Nucleus accumbens (tissue), 56 donors: Measurements from ENCODE around the gene RNF8.
"Not testable (repeated sequence)": the region's sequence is repeated elsewhere in the genome, so short reads cannot be mapped to it uniquely, and the experiment has no call there.

Source experiments
- DNase-seq, 56 donors: peaks; one replicate each; lab custom pipeline; 2025; lab: John Stamatoyannopoulos, UW

RNF8 gene

DNA sequence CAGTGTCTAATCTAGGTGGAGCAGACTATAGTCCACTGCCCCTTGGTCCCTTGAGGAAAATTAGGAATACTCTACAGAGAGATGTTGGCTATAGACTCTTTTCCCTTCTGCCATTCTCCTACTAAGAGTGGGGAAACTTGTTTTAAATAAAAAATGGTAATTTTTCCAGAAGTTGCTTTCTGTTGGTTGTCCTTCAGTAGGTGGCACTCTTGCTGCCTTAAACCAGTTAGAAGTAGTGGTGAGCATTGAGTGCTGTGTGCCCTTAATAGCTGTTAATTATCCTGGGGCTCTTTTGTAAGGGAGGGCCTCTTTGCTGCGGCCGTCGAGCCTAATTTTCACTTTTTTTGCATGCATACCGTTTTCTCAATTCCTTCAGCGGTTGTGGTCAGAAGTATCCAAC, 82.0 kb downstream of the RNF8 start:
- DNase-seq: no peak

DNA sequence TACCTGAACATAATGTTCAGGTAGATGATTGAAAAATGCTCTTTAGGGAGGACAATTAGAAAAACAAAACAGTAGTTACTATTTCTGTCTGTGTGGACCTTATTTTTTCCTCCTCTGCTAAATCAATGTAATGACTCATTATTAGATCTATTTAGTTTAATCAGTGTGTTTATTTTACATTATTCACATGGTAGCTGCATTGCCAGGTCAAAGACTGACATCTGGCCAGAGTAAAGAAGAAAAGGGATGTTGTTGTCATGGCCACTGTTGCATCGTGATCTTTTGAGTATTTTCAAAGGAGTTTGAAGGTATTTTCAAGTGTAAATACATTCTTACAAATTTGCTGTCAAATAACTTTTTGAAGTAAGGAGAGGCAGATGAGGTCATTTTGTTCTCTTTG, 85.1 kb downstream of the RNF8 start:
- no peak for DNase-seq

DNA sequence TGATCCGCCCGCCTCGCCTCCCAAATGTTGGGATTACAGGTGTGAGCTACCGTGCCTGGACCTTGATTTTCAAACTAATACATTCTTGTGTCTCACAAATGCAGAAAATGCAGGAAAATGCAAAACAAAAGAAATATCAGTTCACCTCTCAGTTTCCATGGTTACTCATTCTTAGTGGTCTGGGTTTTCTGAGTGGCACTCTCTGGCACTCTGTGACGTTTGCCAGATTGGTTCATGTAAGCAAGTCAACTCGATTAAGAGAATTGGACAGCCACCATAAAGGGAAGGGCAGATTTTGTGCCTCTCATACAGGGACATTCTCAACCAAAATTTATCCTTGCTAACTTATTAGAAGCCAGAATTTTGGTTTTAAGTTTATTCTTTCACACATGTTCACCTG, 87.9 kb downstream of the RNF8 start:
- DNase-seq: no peak

DNA sequence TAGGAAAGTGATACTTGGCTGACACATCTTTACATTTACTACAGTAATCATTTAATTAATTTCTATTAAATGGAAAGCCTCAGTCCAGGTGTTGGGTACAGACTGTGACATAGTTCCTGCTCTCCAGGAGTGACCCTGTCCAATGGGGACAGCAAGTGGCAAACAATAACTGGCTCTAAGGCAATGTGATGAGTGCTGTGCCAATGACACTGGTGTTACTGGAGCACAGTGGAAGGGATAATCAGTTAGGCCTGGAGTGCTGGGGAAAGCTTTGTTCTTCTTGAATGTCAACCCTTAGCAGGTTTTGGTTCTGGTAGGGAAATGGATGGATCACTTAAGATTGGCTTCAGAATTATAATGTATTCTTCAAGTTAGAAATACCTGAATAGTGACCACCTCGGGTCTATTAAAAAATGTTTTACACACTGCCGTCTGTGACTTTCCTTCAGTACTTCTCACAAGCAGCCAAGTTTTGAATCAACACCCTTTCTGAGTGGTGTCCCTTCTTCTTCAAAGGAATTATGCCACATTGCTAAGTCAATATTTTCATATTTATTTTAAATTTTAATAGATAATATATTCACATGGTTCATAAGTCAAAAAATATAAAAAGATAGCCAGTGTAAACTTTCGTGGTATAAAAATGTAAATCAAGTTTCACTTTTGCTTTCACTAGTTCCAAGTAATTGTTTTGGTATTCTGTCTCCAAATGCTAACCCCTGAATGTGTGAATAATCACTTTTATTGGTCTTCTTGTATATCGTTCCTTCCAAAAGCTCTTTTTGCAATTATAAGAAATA, 88.8 kb downstream of the RNF8 start:
- DNase-seq: no peak

DNA sequence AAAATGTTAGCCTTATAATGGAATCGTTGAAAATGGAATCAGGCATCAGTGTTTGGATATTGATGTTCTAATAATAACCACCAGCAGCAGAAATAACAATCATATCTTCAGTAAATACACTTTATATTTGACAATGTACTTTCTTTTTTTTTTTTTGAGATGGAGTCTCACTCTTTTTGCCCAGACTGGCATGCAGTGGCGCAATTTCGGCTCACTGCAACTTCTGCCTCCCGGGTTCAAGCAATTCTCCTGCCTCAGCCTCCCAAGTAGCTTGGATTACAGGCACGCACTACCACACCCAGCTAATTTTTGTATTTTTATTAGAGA, 89.4 kb downstream of the RNF8 start:
- DNase-seq: not testable (repeated sequence)
